ENCODE data around the gene TMEM178B. TPM values are rescaled to one million over a fixed set of nuclear protein-coding genes. Genes with fewer than 3 reads are reported as not detected.
A peak's percentile ranks its signal among the peaks of the same experiment; 100 is the strongest.

TMEM178B gene
- total RNA-seq, 1 donor from 2014 or later = 38.2 TPM

DNA sequence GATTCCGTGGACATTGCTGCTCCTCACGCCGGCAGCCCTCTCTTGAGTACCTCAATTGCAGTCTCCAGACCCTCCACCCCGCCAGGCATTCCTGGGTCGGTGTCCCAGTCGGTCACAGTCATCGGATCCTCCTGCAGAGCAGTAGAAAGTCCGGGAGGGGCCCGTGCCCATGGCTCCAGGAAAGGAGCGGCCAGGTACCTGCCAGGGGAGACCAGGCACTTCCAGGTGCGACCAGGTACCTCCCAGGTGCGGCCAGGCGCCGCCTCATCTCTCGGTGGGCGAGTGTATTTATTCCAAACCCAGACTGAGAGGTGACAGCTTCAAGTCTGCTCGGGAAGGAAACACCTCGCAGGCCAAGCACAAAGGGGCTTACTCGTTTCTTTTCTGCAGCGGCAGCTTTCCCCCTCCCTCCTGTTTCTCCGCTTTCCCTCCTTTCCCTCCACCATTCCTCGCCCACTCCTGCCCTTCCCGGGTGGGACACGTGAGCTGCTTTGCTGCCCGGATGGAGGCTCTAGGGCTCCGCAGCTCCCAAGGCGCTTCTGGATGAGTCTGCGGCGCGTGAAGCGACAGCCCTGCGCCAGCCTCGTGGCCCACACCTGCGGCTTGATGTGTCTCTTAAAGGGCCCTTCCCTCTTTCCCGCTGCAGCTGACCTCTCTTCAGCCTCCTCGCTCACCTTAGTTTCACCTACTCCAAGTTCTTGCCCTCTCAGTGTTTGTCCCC lies 438.0 kb downstream of the TMEM178B start:
- intact Hi-C loops (cut with micrococcal nuclease) = no loop called here
- DNase-seq = peak; percentile 34

DNA sequence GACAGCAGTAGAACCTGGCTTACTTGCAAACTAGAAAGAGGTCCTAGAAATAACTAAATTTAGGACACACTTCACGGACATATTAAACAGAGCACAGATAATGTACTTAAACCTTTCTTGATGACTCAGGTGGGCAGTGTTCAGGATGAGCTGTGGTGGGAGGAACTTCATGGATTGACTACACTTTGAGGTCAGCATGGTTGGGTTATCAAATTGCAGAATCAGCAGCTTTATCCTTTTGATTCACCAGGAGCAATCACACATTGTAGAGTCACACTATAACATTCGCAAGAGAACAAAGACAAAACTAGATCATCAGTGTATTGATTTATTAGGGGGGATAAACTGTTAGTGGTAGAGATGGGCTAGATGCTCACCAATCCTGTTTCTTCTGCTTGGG lies 438.7 kb downstream of the TMEM178B start:
- no peak for DNase-seq
- ATAC-seq = no peak
- intact Hi-C loops (cut with micrococcal nuclease) = no loop called here

More for the DNA sequence above, 438.0 kb downstream of the TMEM178B start:
- ATAC-seq = peak; percentile 63

DNA sequence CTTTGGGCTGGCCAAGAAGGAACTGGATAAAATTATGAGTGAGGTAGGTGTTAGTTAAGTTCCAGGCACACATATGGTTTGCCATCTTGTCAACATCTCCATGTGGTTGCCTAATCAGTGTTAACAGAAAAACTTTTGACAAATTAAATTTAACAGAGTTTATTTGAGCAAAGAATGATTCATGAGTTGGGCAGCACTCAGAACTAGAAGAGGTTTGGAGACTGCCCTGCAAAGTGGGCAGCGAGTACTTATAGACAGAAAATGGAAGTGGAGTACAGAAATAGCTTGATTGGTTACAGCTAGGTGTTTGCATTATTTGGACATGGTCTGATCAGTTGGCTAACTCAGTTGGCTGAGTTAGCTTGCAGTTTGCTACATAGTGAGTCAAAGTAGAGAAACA lies 439.9 kb downstream of the TMEM178B start:
- ATAC-seq (no peak), DNase-seq (no peak)
- intact Hi-C loops (cut with micrococcal nuclease) = no loop called here

DNA sequence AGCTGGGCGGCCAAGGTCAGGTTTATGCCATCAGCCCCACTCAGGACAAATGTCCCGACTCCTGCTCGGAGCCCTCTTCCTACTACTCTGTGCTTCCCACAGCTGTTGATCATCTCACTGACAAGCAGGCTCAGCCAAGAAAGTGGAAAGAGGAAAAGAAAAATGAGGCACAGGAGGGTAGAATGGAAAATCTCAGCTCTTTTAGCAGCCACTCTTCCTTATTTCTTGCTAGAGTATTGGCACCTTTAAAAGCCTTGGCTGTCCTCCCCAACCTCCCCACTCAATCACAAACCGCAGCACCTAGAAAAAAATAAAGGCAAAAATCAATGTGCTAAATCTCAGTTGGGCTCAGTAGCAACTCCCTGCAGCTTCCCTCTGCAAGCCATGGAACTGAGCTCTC lies 442.1 kb downstream of the TMEM178B start:
- intact Hi-C loops (cut with micrococcal nuclease) = no loop called here
- no peak for ATAC-seq
- DNase-seq = no peak

DNA sequence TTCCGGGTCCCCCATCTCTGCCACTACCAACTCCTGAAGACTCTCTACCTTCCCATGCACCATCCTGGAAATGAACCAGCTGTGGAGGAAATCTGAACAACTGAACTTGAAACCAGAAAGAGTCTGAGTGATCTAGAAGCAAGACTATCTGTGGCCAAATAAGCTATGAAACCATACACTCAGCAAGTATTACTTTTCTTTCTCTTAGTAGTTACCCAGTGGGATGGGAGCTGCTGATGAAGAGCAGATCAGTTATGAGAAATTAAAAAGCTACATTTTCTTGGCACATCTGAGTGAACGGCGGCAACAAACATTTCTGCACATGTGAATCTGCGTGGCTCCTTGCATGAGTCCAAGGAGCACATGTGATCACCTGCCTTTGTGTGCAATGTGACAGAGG lies 445.8 kb downstream of the TMEM178B start:
- no peak for ATAC-seq
- DNase-seq = no peak
- intact Hi-C loops (cut with micrococcal nuclease) = no loop called here

DNA sequence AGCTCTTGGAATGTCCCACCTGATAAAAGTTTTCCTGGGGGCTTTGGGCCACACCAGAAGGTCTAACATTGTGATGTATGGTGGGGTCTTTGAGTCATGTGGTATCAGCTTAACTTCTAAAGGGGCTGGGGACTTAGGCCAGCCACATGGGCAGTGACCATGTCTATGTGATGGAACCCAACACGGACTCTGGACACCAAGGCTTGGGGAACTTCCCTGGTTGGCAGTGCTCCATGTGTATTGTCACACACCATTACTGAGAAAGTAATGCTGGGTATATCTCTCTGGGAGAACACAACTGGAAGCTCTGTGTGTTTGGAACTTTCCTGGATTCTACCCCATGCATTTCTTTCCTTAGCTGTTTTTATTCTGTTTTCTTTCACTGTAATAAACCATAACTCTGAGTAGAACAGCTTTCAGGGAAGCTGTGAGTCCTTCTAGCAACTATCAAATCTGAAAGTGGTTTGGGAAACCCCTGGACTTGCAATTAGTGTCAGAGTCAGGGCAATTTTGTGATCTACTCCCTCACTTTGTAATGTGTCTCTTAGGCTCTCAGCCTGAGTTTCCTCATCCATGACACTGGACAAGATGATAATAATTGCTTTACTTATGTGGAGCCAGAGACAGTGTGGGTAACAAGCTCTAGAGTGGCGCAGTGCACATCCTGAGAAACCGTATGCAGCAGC lies 448.9 kb downstream of the TMEM178B start:
- DNase-seq = no peak
- no peak for ATAC-seq
- intact Hi-C loops (cut with micrococcal nuclease) = no loop called here

DNA sequence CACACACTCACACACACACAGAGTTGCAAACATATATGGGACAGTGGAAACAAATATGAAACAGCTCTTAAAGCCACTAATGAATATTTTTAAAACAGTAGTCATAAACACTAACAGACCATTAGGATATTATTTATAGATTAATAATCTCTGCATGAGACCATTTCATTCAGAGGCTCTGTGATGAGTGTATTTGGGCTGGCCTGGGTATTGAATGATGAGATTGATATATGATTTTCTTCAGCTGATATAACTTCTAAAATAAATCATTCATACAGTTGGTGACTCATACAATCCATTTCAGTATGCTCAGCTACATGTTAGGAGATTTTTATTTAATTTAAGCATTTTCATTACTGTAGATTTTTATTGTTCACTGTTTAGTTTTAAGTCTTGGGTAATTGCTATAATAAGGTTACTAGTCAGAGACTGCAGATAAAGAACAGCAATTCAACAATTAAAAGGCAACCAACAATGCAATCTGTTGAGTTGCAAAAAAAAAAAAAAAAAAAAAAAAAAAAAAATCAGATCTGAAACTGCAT lies 452.2 kb downstream of the TMEM178B start:
- DNase-seq (no peak), ATAC-seq (no peak)
- intact Hi-C loops (cut with micrococcal nuclease) = no loop called here

DNA sequence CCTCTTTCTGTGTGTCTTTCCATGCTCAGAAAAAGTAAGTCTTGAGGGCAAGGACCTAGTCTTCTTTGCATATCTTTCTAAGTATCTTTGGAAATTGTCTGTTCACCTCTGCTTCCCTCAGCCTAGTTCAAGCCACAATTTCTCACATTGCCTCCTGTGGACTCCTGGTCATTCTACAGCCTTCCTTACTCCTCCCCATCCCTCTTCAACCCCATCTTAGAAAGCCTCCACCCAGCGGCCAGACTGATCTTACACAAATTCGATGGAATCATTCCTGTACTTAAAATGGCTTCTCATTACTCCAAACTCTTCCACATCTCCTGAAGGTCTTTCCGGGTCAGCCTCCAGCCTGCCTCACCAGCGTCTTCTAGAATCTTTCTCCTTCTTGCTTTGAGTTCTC lies 453.2 kb downstream of the TMEM178B start:
- ATAC-seq = no peak
- no peak for DNase-seq
- intact Hi-C loops (cut with micrococcal nuclease) = no loop called here

DNA sequence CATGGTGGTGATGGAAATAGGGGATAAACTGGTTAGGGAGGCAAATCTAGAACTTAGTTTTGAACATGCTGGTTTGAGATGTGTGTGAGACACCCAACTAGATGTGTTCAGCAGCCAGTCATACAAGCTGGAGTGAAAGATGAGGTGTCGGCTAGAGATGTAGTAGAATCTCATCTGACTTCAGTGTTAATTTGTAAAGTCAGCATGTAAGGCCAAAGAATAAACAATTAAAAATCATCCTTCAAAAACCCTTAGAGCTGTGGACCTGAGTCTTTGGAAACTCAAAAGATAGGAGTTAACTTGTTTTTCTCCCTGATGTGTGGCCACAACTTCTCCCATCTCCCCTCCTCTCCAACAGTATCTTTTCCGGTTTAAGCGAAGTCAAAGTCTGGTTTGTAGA lies 454.5 kb downstream of the TMEM178B start:
- DNase-seq (no peak), ATAC-seq (no peak)
- intact Hi-C loops (cut with micrococcal nuclease) = no loop called here

Other genes with a start within 250 kb of the TMEM178B start
- 17.9 TPM for gene BRAF, start 149.1 kb upstream of the TMEM178B start, total RNA-seq
- gene MRPS33, start 59.1 kb upstream of the TMEM178B start, total RNA-seq = 125 TPM